A549 treated with Mapracorat at 1 μM for 4 hours (cell line): ENCODE data around the gene ABCA4. TPM values are rescaled to one million over a fixed set of nuclear protein-coding genes. Genes with fewer than 3 reads are reported as not detected.

Experiments used
- total RNA-seq: library from RNA; stranded (reverse); fragments of 200-300 nt; extraction: Qiagen RNA extraction; gene quantifications from 5 replicates; pipeline ENCODE4 v1.2.3, GENCODE V29; 2022

The ABCA4 gene
- total RNA-seq = 0.10 to 0.26 TPM (median 0.12 TPM) in 4 of 5 replicates, not detected in the other

DNA sequence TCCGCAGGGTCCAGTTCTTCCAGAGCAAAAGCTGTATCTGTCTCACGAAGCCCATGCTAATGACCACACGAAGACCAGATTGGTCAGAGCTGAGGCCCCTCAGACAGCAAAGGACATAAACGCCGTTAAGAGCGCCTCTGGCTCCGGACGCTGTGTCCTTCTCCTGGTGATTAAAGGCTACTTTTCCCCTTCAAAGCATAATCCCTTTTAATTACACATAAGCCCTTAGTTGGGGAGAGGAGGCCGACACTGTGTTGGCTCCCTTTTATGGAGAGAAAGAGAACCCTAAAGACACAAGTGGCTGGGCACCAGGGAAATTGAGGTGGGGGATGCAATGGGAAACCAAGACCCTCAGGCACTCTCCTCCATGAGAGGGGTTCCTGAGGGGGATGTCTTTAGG, at the start of gene ABCA4:
Gene ABCA4, minus strand, starts transcription at position 158 of the 400 bp plus-strand sequence. Its CDS starts 103 bp downstream, at position 55.

Other genes starting within 250 kb of the ABCA4 start
- gene DNTTIP2, start 241.9 kb downstream of the ABCA4 start, total RNA-seq = 37.3 to 44.7 TPM (median 37.9 TPM) in 5 replicates
- 85.1 to 97.9 TPM (median 89.4 TPM) in 5 replicates for gene GCLM, start 211.7 kb downstream of the ABCA4 start, total RNA-seq
- gene ARHGAP29, start 116.4 kb upstream of the ABCA4 start, total RNA-seq = 12.0 to 15.7 TPM (median 13.8 TPM) in 5 replicates